Heart right ventricle (tissue), 16 donors: Measurements from ENCODE around the gene MRPL49. TPM values are rescaled to one million over a fixed set of nuclear protein-coding genes. Genes with fewer than 3 reads are reported as not detected.

Experiments
- ATAC-seq, 8 donors: fragments of 200-7000 bp; cut with Tn5 transposase; one replicate each; pipeline ENCODE4 v1.9.1; 2020; ENCODE audit warnings: mild to moderate bottlenecking in 8 of 8, moderate library complexity in 8 of 8, moderate number of reproducible peaks in 1 of 8
- DNase-seq, 2 donors: peaks; one replicate each; pipeline ENCODE4 v3.0.0-alpha.2; 2020
- H3K27ac ChIP-seq, 10 donors: fragments of 200-600 bp; sonication (generic) in 2 of 10; one replicate each; pipeline versions ENCODE4 v1.5.0 to v1.8.0; 2020 to 2022; ENCODE audit warnings: mild to moderate bottlenecking in 3 of 10
- H3K27me3 ChIP-seq, 7 donors: fragments of 200-600 bp; one replicate each; pipeline ENCODE4 v1.8.0; 2021 to 2022; ENCODE audit warnings: mild to moderate bottlenecking in 2 of 7
- H3K36me3 ChIP-seq, 9 donors: fragments of 200-600 bp; sonication (generic) in 1 of 9; one replicate each; pipeline versions ENCODE4 v1.5.0 to v1.8.0; 2020 to 2022; ENCODE audit warnings: mild to moderate bottlenecking in 2 of 9
- H3K4me1 ChIP-seq, 9 donors: fragments of 200-600 bp; sonication (generic) in 1 of 9; one replicate each; pipeline versions ENCODE4 v1.5.0 to v1.8.0; 2020 to 2022; ENCODE audit warnings: mild to moderate bottlenecking in 4 of 9
- H3K4me3 ChIP-seq, 10 donors: fragments of 200-600 bp; sonication (generic) in 2 of 10; one replicate each; pipeline versions ENCODE4 v1.5.0 to v1.8.0; 2020 to 2022; ENCODE audit warnings: mild to moderate bottlenecking in 7 of 10, moderate library complexity in 2 of 10
- H3K9me3 ChIP-seq, 11 donors: fragments of 200-600 bp in 10 of 11; sonication (generic) in 2 of 11; one replicate each; pipeline versions ENCODE4 v1.5.0 to v1.8.0; 2013 to 2022; ENCODE audit warnings: mild to moderate bottlenecking in 2 of 11, control low read depth in 1 of 11, moderate library complexity in 1 of 11
- WGBS, 2 donors: extraction: QIAGEN DNeasy Blood & Tissue Kit; methylation state at CpG; one replicate each; pipeline ENCODE4 v1.1.7; 2013; ENCODE audit warnings: inconsistent platforms in 1 of 2; 5-methylcytosine and 5-hydroxymethylcytosine counted together
- intact Hi-C, 10 donors: fragments of 100-400 bp; cut with DNase I; formaldehyde crosslinking; loops; one replicate each; pipeline versions ENCODE4 v1.11.1 to v1.14.2; 2022
- polyA plus RNA-seq, 2 donors: library from polyadenylated mRNA; stranded (reverse); fragments of 200-250 nt; gene quantifications; one replicate each; pipeline ENCODE4 v1.2.3, GENCODE V29; 2013
- total RNA-seq, 10 donors: library from RNA; stranded (reverse); fragmentation: NEBNext Ultra II Directional in 3 of 10; extraction: Animal tissue kit (Norgen Biotek cat#: 25700) in 3 of 10; gene quantifications; one replicate each; pipeline versions ENCODE4 v1.2.1 to v1.2.4, GENCODE V29; 2021 to 2023
- TF ChIP-seq, protein P1 (sequence below), 9 donors: fragments of 200-600 bp; sonication (generic) in 2 of 9; IDR thresholded peaks; one replicate each; pipeline versions ENCODE4 v1.5.0 to v1.8.0; 2021 to 2022; ENCODE audit warnings: antibody characterized with exemption in 9 of 9, mild to moderate bottlenecking in 5 of 9, moderate library complexity in 1 of 9
- donor health status: Arrhythmogenic right ventricular cardiomyopathy.
- donor health status: ischemic (EF 13 %, LVEDD 7.1; RV severe dilation, severe dysfunction).
- donor health status: healthy with polysubstance abuse.
- donor health status: DM: no; HTN: yes; CAD: no.
- donor health status: DM: no; HTN: no; CAD: no.
- donor health status: ischemic (EF 25% LVEDD 6.9; RV normal size, moderate dysfunction).
- donor health status: ischemic (EF 25% LVEDD 5.7; RV mildly dilated, moderate dysfunction).
- donor health status: healthy.
- donor health status: DM: yes; HTN: yes; CAD: no.
- donor health status: Ischemic cardiomyopathy.
- donor health status: ischemic (EF 35%, LVEDD 5.7; RV mildly dilated, moderate dysfunction).
- donor health status: nonischemic (EF 11% LVEDD 7.7; RV severe dilation, severe dysfunction).
- donor health status: DM: yes; HTN: yes; CAD: no.
- donor health status: PGD.
- donor health status: ischemic (EF 29% LVEDD 5.4; RV normal size, mild dysfunction).
- donor health status: nonischemic (EF 23%, LVEDD 6.1; RV moderate dilation, normal function).

Gene MRPL49
- total and polyA plus RNA-seq, 12 donors, result 6.4 to 44.8 (median 39.3) TPM

DNA sequence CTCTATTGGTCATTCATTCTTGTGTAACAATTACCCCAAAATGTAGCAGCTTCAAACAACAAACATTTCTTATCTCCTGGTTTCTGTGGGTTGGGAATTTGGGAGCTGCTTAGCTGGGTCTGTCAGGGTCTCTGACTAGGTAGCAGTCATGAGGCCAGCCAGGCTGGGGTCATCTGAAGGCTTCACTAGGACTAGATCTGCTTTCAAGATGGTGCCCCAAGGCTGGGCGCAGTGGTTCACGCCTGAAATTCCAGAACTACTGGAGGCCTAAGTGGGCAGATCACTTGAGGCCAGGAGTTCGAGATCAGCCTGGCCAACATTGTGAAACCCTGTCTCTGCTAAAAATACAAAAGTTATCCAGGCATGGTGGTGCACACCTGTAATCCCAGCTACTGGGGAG is 34.8 kb downstream of the MRPL49 start:
- DNase-seq (no peak), ATAC-seq (no peak)
- no peak overlapping the region for H3K27ac ChIP-seq
- H3K27me3 ChIP-seq, result no peaks in the 10 kb centered on the region
- H3K9me3 ChIP-seq, result no peaks in the 10 kb centered on the region
- intact Hi-C loops, result no loop called here
- H3K4me3 ChIP-seq, result no peak overlapping the region
- H3K4me1 ChIP-seq, result peaks cover 0 to 11% (median 0%) of the 10 kb centered on the region in 9 donors
- 88 to 89% methylated on average over 3 of the region's 3 CpGs for WGBS, 2 donors
- TF ChIP-seq, protein P1, sequence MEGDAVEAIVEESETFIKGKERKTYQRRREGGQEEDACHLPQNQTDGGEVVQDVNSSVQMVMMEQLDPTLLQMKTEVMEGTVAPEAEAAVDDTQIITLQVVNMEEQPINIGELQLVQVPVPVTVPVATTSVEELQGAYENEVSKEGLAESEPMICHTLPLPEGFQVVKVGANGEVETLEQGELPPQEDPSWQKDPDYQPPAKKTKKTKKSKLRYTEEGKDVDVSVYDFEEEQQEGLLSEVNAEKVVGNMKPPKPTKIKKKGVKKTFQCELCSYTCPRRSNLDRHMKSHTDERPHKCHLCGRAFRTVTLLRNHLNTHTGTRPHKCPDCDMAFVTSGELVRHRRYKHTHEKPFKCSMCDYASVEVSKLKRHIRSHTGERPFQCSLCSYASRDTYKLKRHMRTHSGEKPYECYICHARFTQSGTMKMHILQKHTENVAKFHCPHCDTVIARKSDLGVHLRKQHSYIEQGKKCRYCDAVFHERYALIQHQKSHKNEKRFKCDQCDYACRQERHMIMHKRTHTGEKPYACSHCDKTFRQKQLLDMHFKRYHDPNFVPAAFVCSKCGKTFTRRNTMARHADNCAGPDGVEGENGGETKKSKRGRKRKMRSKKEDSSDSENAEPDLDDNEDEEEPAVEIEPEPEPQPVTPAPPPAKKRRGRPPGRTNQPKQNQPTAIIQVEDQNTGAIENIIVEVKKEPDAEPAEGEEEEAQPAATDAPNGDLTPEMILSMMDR (IDR thresholded peaks at IDR 0.05), result no peak
- H3K36me3 ChIP-seq, result no peaks in the 10 kb centered on the region

DNA sequence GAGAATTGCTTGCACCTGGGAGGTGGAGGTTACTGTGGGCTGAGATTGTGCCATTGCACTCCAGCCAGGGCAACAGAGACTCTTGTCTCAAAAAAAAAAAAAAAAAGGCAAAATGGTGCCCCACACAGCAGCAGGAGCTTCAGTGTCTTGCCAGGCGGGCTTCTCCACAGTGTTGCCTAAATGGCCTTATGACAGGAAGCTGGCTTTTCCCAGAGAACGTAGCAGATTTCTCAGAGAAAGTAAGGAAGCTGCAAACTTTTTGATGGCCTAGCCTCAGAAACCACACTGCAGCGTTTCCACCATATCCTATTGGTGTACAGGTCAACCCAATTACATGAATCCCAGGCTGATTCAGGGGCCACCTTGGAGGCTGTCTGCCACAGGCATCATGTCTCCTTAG is 35.2 kb downstream of the MRPL49 start:
- WGBS, 2 donors, result 67 to 77% methylated on average over 3 of the region's 3 CpGs
- Histone ChIP-seq H3K4me1 (peaks cover 0 to 7% (median 0%) of the 10 kb centered on the region in 9 donors), H3K27me3 (no peaks in the 10 kb centered on the region), H3K4me3 (no peak overlapping the region), H3K9me3 (no peaks in the 10 kb centered on the region), H3K27ac (no peak overlapping the region), H3K36me3 (no peaks in the 10 kb centered on the region)
- ATAC-seq (no peak), DNase-seq (no peak)
- intact Hi-C loops, result no loop called here
- TF ChIP-seq, protein P1 (IDR thresholded peaks at IDR 0.05), result no peak

DNA sequence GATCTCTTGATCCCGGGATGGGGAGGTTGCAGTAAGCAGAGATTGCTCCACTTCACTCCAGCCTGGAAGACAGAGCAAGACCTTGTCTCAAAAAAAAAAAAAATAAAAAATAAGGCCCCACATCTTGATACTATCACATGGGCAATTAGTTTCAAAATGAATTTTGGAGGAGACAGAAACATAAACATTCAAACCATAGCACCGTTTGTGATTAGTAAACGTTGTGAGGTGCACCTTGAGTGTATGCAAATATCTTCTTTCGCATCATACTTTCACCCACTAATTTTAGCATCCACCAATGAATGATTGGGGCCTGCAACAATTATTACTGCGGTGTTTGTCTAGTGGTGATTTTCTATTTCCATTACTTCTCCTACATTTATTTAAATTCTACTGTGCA is 36.9 kb downstream of the MRPL49 start:
- WGBS, 2 donors, result 77 to 82% methylated on average over 5 of the region's 5 CpGs
- ATAC-seq, result no peak
- DNase-seq, result no peak
- H3K4me3 ChIP-seq, result no peak overlapping the region
- no peaks in the 10 kb centered on the region for H3K4me1 ChIP-seq
- intact Hi-C loops, result no loop called here
- no peaks in the 10 kb centered on the region for H3K9me3 ChIP-seq
- TF ChIP-seq, protein P1 (IDR thresholded peaks at IDR 0.05), result no peak
- H3K27ac ChIP-seq, result no peak overlapping the region
- no peaks in the 10 kb centered on the region for H3K27me3 ChIP-seq
- no peaks in the 10 kb centered on the region for H3K36me3 ChIP-seq

GRCh38 chr11:65160643-65161042 is 38.5 kb downstream of the MRPL49 start:
- intact Hi-C loops, result no loop called here
- no peaks in the 10 kb centered on the region for H3K36me3 ChIP-seq
- H3K27ac ChIP-seq, result no peak overlapping the region
- no peaks in the 10 kb centered on the region for H3K27me3 ChIP-seq
- no peak for ATAC-seq
- no peak for DNase-seq
- TF ChIP-seq, protein P1 (IDR thresholded peaks at IDR 0.05), result no peak
- no peaks in the 10 kb centered on the region for H3K4me1 ChIP-seq
- no peaks in the 10 kb centered on the region for H3K9me3 ChIP-seq
- no peak overlapping the region for H3K4me3 ChIP-seq
- 80 to 81% methylated on average over 3 of the region's 3 CpGs for WGBS, 2 donors
